NCI-H2029 (cell line): ENCODE data around the gene PPARG.
"Not testable (repeated sequence)": the region's sequence is repeated elsewhere in the genome, so short reads cannot be mapped to it uniquely, and the experiment has no call there.

Experiments
- DNase-seq: peaks from one replicate; lab custom pipeline; 2025; lab: John Stamatoyannopoulos, UW

Gene PPARG

GRCh38 chr3:12288182-12289129, at the start of gene PPARG:
PPARG (plus strand) TSS chr3:12289070; CDS start chr3:12379712, 90,642 bp downstream.
- no peak for DNase-seq

GRCh38 chr3:12239301-12239700, 49.6 kb upstream of the PPARG start:
- no peak for DNase-seq

- DNase-seq: no peak
Observed at GRCh38 chr3:12242772-12243171, 46.1 kb upstream of the PPARG start.

DNA sequence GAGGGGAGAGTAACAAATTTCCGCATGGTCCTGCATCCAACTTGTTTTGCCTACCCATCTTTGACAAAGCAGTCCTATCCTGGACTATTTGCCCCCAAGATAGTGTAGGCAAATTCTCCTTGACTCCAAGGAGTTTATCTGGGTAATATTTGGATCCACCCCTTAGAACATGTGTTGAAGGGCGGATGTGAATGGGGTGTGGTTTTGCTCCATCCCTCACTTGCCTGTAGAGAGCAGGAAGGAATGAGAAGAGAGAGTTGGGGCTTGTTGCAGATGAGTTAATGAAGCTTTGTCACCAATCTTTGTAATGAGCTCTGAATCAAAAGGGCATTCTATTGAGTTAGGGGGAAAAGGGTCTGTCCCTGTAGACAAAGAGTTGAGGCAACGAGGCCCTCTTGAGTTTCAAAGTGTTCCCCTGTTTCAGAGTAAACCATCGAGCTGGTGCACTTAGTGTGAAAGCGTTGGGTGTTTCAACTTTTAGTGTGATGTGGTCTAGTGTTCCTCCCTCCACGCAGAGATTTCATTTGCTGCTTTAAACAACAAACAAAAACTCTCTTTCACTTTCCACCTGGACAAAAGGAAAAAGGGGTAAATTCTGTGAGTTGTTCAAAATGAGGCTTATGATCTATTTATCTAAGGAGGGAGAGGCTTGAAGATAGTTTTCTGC, 42.2 kb upstream of the PPARG start:
- DNase-seq: no peak

DNA sequence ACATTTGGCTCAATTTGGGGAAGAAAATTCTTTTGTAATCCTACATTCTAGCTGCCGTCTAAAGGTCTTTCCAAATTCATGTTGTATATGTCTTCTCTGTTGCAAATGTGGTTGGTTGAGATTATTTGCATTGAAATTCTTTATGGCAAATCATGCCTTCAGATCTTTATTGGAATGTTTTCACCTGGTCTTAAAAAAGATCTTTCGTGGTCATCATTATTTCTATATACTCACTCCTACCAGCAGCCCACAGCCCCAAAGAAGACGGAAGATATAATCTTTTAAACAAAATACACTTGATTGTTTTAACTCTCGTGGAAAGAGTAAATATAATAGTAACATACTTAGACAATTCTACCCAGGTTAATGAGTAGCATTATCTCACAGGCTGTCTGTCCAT, 41.5 kb upstream of the PPARG start:
- DNase-seq: no peak

- DNase-seq: no peak
Observed at GRCh38 chr3:12249519-12249918, 39.4 kb upstream of the PPARG start.

- DNase-seq: no peak
Observed at GRCh38 chr3:12252889-12253288, 36.0 kb upstream of the PPARG start.

GRCh38 chr3:12253516-12254343, 35.1 kb upstream of the PPARG start:
- DNase-seq: no peak

DNA sequence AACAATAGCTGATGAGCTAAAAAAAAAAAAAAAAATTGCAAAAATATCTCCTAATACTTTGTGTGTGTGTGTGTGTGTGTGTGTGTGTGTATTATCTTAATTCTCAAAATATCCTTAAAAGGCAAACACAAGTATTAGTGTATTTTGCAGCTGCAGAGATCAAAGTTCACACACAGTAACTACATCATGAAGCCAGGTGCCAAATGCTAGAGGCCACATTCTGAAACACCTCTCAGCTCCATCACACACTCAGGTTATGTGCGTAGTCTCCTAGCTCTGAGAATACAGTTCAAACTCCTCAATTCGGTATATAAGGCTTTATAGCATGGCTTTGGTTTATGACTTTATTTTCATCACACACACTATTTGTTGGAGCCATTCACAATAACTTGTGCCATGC, 33.5 kb upstream of the PPARG start:
- no peak for DNase-seq

GRCh38 chr3:12258911-12259310, 30.0 kb upstream of the PPARG start:
- DNase-seq: no peak

DNA sequence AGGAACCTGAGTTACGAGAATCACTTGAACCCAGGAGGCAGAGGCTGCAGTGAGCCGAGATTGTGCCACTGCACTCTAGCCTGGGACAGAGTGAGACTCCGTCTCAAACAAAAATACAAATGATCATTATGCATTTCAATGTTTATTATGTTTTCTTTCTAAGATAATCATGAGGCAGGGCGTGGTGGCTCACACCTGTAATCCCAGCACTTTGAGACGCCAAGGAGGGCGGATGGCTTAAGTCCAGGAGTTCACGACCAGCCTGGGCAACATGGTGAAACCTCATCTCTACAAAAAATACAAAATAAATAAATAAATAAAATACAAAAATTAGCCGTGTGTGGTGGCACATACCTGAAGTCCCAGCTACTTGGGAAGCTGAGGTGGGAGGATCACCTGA, 26.7 kb upstream of the PPARG start:
- not testable (repeated sequence) for DNase-seq

DNA sequence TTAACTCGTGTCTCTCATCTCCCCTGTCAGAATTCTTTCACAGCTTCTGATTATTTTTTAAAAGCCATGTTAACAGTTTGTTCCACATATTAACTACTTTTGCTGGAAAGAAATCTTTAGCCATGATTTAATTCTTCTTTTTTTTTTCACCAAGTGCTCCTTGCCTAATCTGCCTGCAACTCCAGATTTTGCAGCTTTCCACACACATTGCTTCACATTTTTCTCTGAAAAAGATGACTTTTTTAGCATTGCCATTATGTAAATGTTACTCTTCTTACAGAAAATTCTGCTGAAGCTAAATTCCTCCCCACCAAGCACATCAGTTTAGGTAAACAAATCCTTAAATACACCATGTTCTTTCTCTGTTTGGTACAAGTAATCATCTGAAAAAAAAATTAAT, 23.4 kb upstream of the PPARG start:
- no peak for DNase-seq

DNA sequence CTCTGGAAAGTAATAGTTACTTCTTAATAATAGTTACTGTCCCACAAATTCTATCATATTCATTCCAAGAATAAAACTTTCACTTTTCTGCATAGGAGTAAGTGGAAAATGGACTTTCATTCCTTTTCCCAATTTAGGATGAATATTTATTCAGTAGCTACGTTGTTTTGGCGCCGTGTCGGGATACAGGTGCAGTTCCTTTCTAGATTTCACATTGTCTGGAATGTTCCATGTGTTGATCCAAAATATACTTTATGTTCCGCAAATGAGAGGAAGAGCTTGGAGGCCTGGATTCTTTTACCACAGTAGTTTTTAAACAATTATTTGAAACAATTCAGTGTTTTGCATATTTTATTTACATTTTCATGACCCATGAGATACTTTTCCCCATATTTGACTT, 22.8 kb upstream of the PPARG start:
- DNase-seq: no peak

DNA sequence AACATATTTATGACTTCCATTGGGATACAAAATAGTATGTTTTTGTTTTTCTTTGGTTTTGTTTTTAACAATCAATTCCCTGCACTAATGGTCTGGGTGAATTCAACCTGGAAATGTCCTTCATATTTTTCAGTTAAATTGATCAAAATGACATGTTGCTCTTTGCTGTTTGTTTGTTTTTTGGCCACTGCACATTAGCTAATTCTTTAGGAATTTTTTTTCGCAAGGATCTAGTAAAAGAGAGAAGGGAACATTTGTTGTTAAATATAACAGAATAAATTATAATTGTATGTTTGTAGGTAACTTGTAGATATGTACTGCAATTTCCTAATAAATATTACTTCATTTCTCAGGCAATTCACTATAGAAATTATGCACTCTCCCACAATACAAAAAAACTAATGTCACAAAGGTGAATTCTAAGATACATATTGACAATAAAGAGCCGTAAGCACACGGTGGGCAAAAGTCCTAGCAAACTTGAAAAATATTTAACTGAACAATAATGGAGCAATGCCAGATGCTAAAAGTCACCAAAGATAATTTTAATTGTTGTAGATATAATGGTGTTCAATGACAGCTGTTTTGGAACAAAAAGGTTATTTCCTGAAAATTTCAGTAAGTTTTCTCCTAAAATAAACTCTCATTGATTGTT, 21.4 kb upstream of the PPARG start:
- DNase-seq: no peak

DNA sequence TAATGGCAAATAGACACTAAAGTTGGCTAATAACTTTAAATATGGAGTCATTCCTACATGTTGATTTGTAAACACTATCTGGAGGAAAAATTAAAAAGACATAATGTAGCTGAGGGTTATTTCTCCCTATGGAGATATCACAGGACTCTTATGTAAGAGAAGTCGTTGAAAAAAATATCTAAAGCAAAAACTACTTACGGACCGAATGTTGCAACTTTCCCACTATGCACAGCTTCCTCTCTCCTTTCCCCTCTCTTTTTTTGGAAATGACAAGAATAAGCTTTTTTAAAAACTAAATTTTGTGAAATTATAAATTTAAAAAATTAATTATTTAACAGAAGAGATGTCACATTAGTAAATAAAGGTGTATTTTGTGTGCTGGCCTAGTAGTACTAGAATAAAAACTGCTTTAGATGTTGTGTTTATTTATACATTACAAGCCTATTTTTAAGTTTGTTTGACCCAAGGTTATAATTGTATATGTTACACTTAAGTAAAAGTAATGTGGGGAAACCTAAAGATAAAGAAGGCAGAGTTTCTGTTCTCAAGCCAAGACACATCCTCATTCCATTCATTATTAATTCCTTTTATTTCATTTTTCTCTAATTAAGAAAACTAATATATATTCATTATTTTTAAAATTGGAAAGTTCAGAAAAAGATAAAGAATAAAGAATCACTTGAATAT, 20.7 kb upstream of the PPARG start:
- DNase-seq: no peak

GRCh38 chr3:12270976-12271375, 17.9 kb upstream of the PPARG start:
- DNase-seq: no peak

GRCh38 chr3:12273045-12273695, 15.7 kb upstream of the PPARG start:
- no peak for DNase-seq

DNA sequence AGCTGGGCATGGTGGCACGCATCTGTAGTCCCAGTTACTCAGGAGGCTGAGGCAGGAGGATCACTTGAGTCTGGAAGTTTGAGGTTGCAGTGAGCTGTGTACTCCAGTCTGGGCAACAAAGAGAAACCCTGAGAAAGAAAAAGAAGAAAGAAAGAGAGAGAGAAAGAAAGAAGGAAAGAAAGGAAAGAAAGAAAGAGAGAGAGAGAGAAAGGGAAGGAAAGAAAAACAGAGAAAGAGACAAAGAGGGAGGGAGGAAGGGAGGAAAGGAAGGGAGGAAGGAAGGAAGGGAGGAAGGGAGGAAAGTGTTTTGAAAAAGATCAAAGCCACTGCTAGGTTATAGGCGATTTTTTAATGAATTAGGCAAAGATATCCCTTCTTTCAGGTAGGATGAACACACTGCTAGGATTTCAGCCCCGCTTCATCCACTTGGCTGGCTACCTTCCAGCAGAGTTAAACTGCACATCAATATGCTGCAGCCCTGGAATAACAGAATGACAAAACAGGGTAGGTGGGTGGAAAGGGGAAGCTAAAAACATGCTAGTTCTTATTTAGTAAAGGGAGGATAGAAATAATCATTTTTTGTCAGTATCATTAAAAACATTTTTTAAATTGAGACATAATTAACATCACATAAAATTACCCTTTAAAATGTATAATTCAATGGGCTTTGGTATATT, 12.8 kb upstream of the PPARG start:
- DNase-seq: no peak

- not testable (repeated sequence) for DNase-seq
Observed at GRCh38 chr3:12276827-12277226, 12.0 kb upstream of the PPARG start.

GRCh38 chr3:12278566-12278965, 10.3 kb upstream of the PPARG start:
- DNase-seq: no peak
